GM12878 (cell line): ENCODE results near the gene SIRT7. TPM values are rescaled to one million over a fixed set of nuclear protein-coding genes. Genes with fewer than 3 reads are reported as not detected.

Experiments used
- ATAC-seq: fragments of 200-7000 bp; cut with Tn5 transposase; 3 replicates; pipeline ENCODE4 v1.9.1; 2020; ENCODE audit warnings: mild to moderate bottlenecking, moderate library complexity
- BruUV-seq: library from RNA; stranded (reverse); fragments of 400-500 nt; replicated peaks from 2 replicates; lab custom pipeline; 2021; lab: Mats Ljungman, UMichigan
- CTCF ChIA-PET: fragments of 300-600 bp; sonication (Branson Sonifier 250); formaldehyde crosslinking; extraction: SDS; loops from one replicate; lab custom pipeline; 2021; ENCODE audit warnings: inconsistent platforms; lab: Yijun Ruan, JAX
- POLR2A ChIA-PET: fragments of 350-600 bp; formaldehyde crosslinking; extraction: SDS; loops from one replicate; lab custom pipeline; 2021; ENCODE audit warnings: inconsistent platforms; lab: Charles Lee
- RAD21 ChIA-PET: fragments of 300-600 bp; sonication (Branson Sonifier 250); formaldehyde crosslinking; loops from one replicate; lab custom pipeline; 2023; ENCODE audit warnings: antibody characterized with exemption; ENCODE audit not compliant: unreplicated experiment; lab: Charles Lee
- SMC1A ChIA-PET: fragments of 300-600 bp; sonication (Branson Sonifier 250); formaldehyde crosslinking; loops from one replicate; lab custom pipeline; 2023; ENCODE audit not compliant: unreplicated experiment, uncharacterized antibody; lab: Charles Lee
- DNase-seq: peaks from one replicate; pipeline ENCODE4 v3.0.0-alpha.2; 2011; ENCODE audit warnings: low read depth, low spot score
- FAIRE-seq: peaks from 3 replicates; lab custom pipeline; 2011; peaks lifted over from hg19 to GRCh38; lab: Jason Lieb, UNC
- H2AFZ ChIP-seq: 2 replicates; pipeline ENCODE4 v1.6.0; 2011; ENCODE audit warnings: low read depth, low read length, control low read depth; ENCODE audit not compliant: control insufficient read depth
- H3K27ac ChIP-seq: 2 replicates; pipeline ENCODE4 v1.5.1; 2011; ENCODE audit warnings: control low read depth; ENCODE audit not compliant: control insufficient read depth, insufficient read depth
- H3K27me3 ChIP-seq, 2 experiments: replicated peaks in 1 of 2; 2 replicates each; pipeline versions ENCODE4 v1.6.0 to v1.6.1; 2011; ENCODE audit warnings: low read length in 1 of 2; ENCODE audit not compliant: control insufficient read depth in 2 of 2, insufficient read depth in 2 of 2
- H3K36me3 ChIP-seq, 2 experiments: 2 replicates each; pipeline ENCODE4 v1.5.1; 2011; ENCODE audit warnings: low read length in 1 of 2; ENCODE audit not compliant: control insufficient read depth in 2 of 2, insufficient read depth in 2 of 2
- H3K4me1 ChIP-seq: 2 replicates; pipeline ENCODE4 v1.6.1; 2011; ENCODE audit warnings: mild to moderate bottlenecking, low read length, moderate library complexity, mixed read lengths; ENCODE audit not compliant: control insufficient read depth, insufficient read depth
- H3K4me2 ChIP-seq: 2 replicates; pipeline ENCODE4 v1.6.0; 2011; ENCODE audit warnings: control low read depth; ENCODE audit not compliant: control insufficient read depth, insufficient read depth
- H3K4me3 ChIP-seq: fragments of 200-600 bp; sonication (generic); 2 replicates; pipeline ENCODE4 v1.5.1; 2016
- H3K79me2 ChIP-seq: 2 replicates; pipeline ENCODE4 v1.6.0; 2011; ENCODE audit warnings: low read length; ENCODE audit not compliant: control insufficient read depth, insufficient read depth
- H3K9ac ChIP-seq: 2 replicates; pipeline ENCODE4 v1.8.0; 2011; ENCODE audit warnings: low read length, control low read depth, mixed read lengths; ENCODE audit not compliant: control insufficient read depth, insufficient read depth
- H3K9me3 ChIP-seq: replicated peaks from 3 replicates; pipeline ENCODE4 v1.5.1; 2011; ENCODE audit warnings: mild to moderate bottlenecking, low read length; ENCODE audit not compliant: control insufficient read depth, insufficient read depth
- H4K20me1 ChIP-seq: 2 replicates; pipeline ENCODE4 v1.6.0; 2011; ENCODE audit not compliant: control insufficient read depth, insufficient read depth
- EGR1 ChIP-seq, 2 experiments: IDR thresholded peaks; 1 replicate in 1 of 2; 2 replicates in 1 of 2; pipeline ENCODE4 v1.6.1; 2011 to 2012; ENCODE audit warnings: low read depth in 2 of 2, low read length in 2 of 2, borderline replicate concordance in 1 of 2, mild to moderate bottlenecking in 1 of 2, moderate library complexity in 1 of 2
- POLR2A ChIP-seq: IDR thresholded peaks from 2 replicates; pipeline ENCODE4 v1.6.1; 2011; ENCODE audit warnings: low read depth, mild to moderate bottlenecking, low read length
- RUNX3 ChIP-seq: IDR thresholded peaks from 2 replicates; pipeline ENCODE4 v1.6.1; 2012; ENCODE audit warnings: low read length, inconsistent platforms
- ZSCAN29 ChIP-seq: fragments of 450-650 bp; IDR thresholded peaks from 2 replicates; pipeline ENCODE4 v1.6.1; 2017; ENCODE audit warnings: mild to moderate bottlenecking, moderate library complexity
- WGBS: methylation state at CpG from one replicate; pipeline ENCODE4 v1.1.6; 2016; ENCODE audit warnings: low lambda C conversion rate; ENCODE audit not compliant: insufficient replicate concordance, insufficient coverage; ENCODE audit errors: missing lambda C conversion rate; 5-methylcytosine and 5-hydroxymethylcytosine counted together
- in situ Hi-C: fragments of 300-500 bp; cut with MboI; formaldehyde crosslinking; loops from 9 replicates; pipeline ENCODE4 v1.14.3; 2018; ENCODE audit warnings: mixed read lengths
- intact Hi-C: fragments of 100-400 bp; cut with micrococcal nuclease; formaldehyde crosslinking; loops from one replicate; pipeline ENCODE4 v1.14.2; 2022; ENCODE audit not compliant: unreplicated experiment
- polyA plus RNA-seq, 11 experiments: library from polyadenylated mRNA; depleted of rRNA in 4 of 11; unstranded in 6 of 11; stranded (reverse) in 5 of 11; fragments of >200 nt; fragmentation: Nextera tagmentation in 4 of 11; fragmentation: Illumina TruSeq in 1 of 11; extraction: Ambion mirVana in 4 of 11; extraction: Trizol in 1 of 11; gene quantifications; 1 replicate in 1 of 11; 2 replicates in 10 of 11; pipeline versions ENCODE4 v1.2.1 to v1.2.3, GENCODE V29; 2011 to 2016; ENCODE audit warnings: inconsistent platforms in 2 of 11, missing spikeins in 2 of 11, low read depth in 1 of 11
- total RNA-seq, 4 experiments: library from RNA; depleted of rRNA in 3 of 4; stranded (reverse); fragments of >200 nt in 3 of 4; fragmentation: Illumina TruSeq in 1 of 4; extraction: Trizol in 1 of 4; gene quantifications; 2 replicates each; pipeline versions ENCODE4 v1.2.1 to v1.2.3, GENCODE V29; 2013 to 2021

The SIRT7 gene
- total and polyA plus RNA-seq, 10 of the 15 experiments (the other 5 are each of a cell fraction or from before 2014, with no cell fraction given) = 1.2 to 56.2 (median 22.7) TPM

GRCh38 chr17:81933178-81933699 is 15.3 kb upstream of the SIRT7 start:
- FAIRE-seq = no peak
- intact Hi-C loops = no loop called here
- 83% methylated on average over 13 of the region's 14 CpGs for WGBS
- H3K9me3 ChIP-seq = no peaks in the 10 kb centered on the region
- no TSS peak for BruUV-seq
- ChIA-PET POLR2A (no interaction called here), RAD21 (no interaction called here), CTCF (no interaction called here), SMC1A (no interaction called here)
- no peak overlapping the region for H3K9ac ChIP-seq
- in situ Hi-C loops = no loop called here
- no peak overlapping the region for H3K27ac ChIP-seq
- no peak for ATAC-seq
- peaks cover 17% of the 10 kb centered on the region for H3K4me1 ChIP-seq
- H4K20me1 ChIP-seq = no peaks in the 10 kb centered on the region
- peaks cover 0 to 2% of the 10 kb centered on the region in 2 experiments; a peak in 1 of 4 replicates for H3K36me3 ChIP-seq
- TF ChIP-seq EGR1 (IDR thresholded peaks at IDR 0.05; ENCODE audit: borderline replicate concordance in 1 of 2, low read depth in 2 of 2, low read length in 2 of 2) (no peak), POLR2A (0 out of 2 replicates have a peak, but pooled peaks have one; percentile 16)
- no peak for DNase-seq
- no peaks in the 10 kb centered on the region for H3K27me3 ChIP-seq
- H3K4me2 ChIP-seq = no peak overlapping the region
- peaks cover 10% of the 10 kb centered on the region for H3K79me2 ChIP-seq
- no peak overlapping the region for H3K4me3 ChIP-seq
- no peak overlapping the region for H2AFZ ChIP-seq

- in situ Hi-C loops = no loop called here
- no peaks in the 10 kb centered on the region for H4K20me1 ChIP-seq
- WGBS = 69% methylated on average over 9 of the region's 9 CpGs
- H3K27me3 ChIP-seq = no peaks in the 10 kb centered on the region
- SMC1A ChIA-PET = no interaction called here
- no peak overlapping the region for H3K4me2 ChIP-seq
- POLR2A ChIA-PET = no interaction called here
- H3K36me3 ChIP-seq = peaks cover 0 to 2% of the 10 kb centered on the region in 2 experiments; a peak in 1 of 4 replicates
- H3K27ac ChIP-seq = no peak overlapping the region
- H3K4me1 ChIP-seq = peaks cover 17% of the 10 kb centered on the region
- H3K4me3 ChIP-seq = no peak overlapping the region
- intact Hi-C loops = no loop called here
- no peak for FAIRE-seq
- no peak for ATAC-seq
- BruUV-seq = no TSS peak
- H3K9me3 ChIP-seq = no peaks in the 10 kb centered on the region
- peaks cover 10% of the 10 kb centered on the region for H3K79me2 ChIP-seq
- H3K9ac ChIP-seq = no peak overlapping the region
- CTCF ChIA-PET = no interaction called here
- DNase-seq = no peak
- RAD21 ChIA-PET = no interaction called here
- no peak overlapping the region for H2AFZ ChIP-seq
- TF ChIP-seq ZSCAN29 (no peak), RUNX3 (0 out of 2 replicates have a peak, but pooled peaks have one; percentile 6)
These were observed 14.5 kb upstream of the SIRT7 start for GRCh38 chr17:81932333-81932983.
